Measurements from ENCODE around the gene RGS10. TPM values are rescaled to one million over a fixed set of nuclear protein-coding genes. Genes with fewer than 3 reads are reported as not detected.
"Not testable (repeated sequence)": the region's sequence is repeated elsewhere in the genome, so short reads cannot be mapped to it uniquely, and the experiment has no call there.

RGS10 gene
- total RNA-seq, 1 experiment from 2014 or later, result 27.7 TPM

- no peak overlapping the region for H3K4me3 ChIP-seq
- H3K4me1 ChIP-seq (replicated peaks), result peaks cover 23% of the 10 kb centered on the region
- no peaks in the 10 kb centered on the region for H3K36me3 ChIP-seq
- DNase-seq (ENCODE audit: low read depth in 1 of 2, low spot score in 2 of 2), result no peak
- H3K9me3 ChIP-seq (replicated peaks), result no peaks in the 10 kb centered on the region
- H3K27me3 ChIP-seq (replicated peaks), result peaks cover 25% of the 10 kb centered on the region
- H3K27ac ChIP-seq, result no peak overlapping the region
Observed at GRCh38 chr10:119470920-119471702, 71.4 kb downstream of the RGS10 start.

- Histone ChIP-seq H3K27me3 (replicated peaks) (peaks cover 20% of the 10 kb centered on the region), H3K4me3 (no peak overlapping the region), H3K4me1 (replicated peaks) (peaks cover 32% of the 10 kb centered on the region), H3K27ac (no peak overlapping the region), H3K36me3 (no peaks in the 10 kb centered on the region), H3K9me3 (replicated peaks) (no peaks in the 10 kb centered on the region)
- DNase-seq (ENCODE audit: low read depth in 1 of 2, low spot score in 2 of 2), result no peak
Observed at GRCh38 chr10:119469846-119470245, 72.7 kb downstream of the RGS10 start.

- Histone ChIP-seq H3K4me3 (no peak overlapping the region), H3K27ac (no peak overlapping the region), H3K36me3 (no peaks in the 10 kb centered on the region), H3K4me1 (replicated peaks) (peaks cover 32% of the 10 kb centered on the region), H3K27me3 (replicated peaks) (peaks cover 20% of the 10 kb centered on the region), H3K9me3 (replicated peaks) (no peaks in the 10 kb centered on the region)
- DNase-seq (ENCODE audit: low read depth in 1 of 2, low spot score in 2 of 2), result peak; percentile 13 to 62
Observed at GRCh38 chr10:119469325-119469707, 73.2 kb downstream of the RGS10 start.

GRCh38 chr10:119468542-119469324, 73.8 kb downstream of the RGS10 start:
- H3K36me3 ChIP-seq, result no peaks in the 10 kb centered on the region
- H3K27ac ChIP-seq, result no peak overlapping the region
- peaks cover 20% of the 10 kb centered on the region for H3K27me3 ChIP-seq (replicated peaks)
- no peaks in the 10 kb centered on the region for H3K9me3 ChIP-seq (replicated peaks)
- H3K4me1 ChIP-seq (replicated peaks), result peaks cover 32% of the 10 kb centered on the region
- no peak overlapping the region for H3K4me3 ChIP-seq
- no peak for DNase-seq (ENCODE audit: low read depth in 1 of 2, low spot score in 2 of 2)

GRCh38 chr10:119466655-119467054, 75.9 kb downstream of the RGS10 start:
- Histone ChIP-seq H3K4me3 (no peak overlapping the region), H3K4me1 (replicated peaks) (peaks cover 32% of the 10 kb centered on the region), H3K36me3 (no peaks in the 10 kb centered on the region), H3K9me3 (replicated peaks) (no peaks in the 10 kb centered on the region), H3K27me3 (replicated peaks) (peaks cover 17% of the 10 kb centered on the region), H3K27ac (peak overlapping the region; percentile 42)
- peak; percentile 66 to 90 for DNase-seq (ENCODE audit: low read depth in 1 of 2, low spot score in 2 of 2)

- Histone ChIP-seq H3K27me3 (replicated peaks) (peaks cover 13% of the 10 kb centered on the region), H3K9me3 (replicated peaks) (no peaks in the 10 kb centered on the region), H3K27ac (peak overlapping the region; percentile 42), H3K36me3 (no peaks in the 10 kb centered on the region), H3K4me3 (no peak overlapping the region), H3K4me1 (replicated peaks) (peaks cover 32% of the 10 kb centered on the region)
- no peak for DNase-seq (ENCODE audit: low read depth in 1 of 2, low spot score in 2 of 2)
Observed at GRCh38 chr10:119466076-119466475, 76.4 kb downstream of the RGS10 start.

- Histone ChIP-seq H3K27ac (no peak overlapping the region), H3K9me3 (replicated peaks) (no peaks in the 10 kb centered on the region), H3K4me1 (replicated peaks) (peaks cover 31% of the 10 kb centered on the region)
Observed at GRCh38 chr10:119465085-119465484, 77.4 kb downstream of the RGS10 start.

GRCh38 chr10:119463195-119463594, 79.3 kb downstream of the RGS10 start:
- peaks cover 21% of the 10 kb centered on the region for H3K4me1 ChIP-seq (replicated peaks)
- H3K27ac ChIP-seq; H3K4me3 ChIP-seq; H3K36me3 ChIP-seq; DNase-seq (ENCODE audit: low read depth in 1 of 2, low spot score in 2 of 2); H3K9me3 ChIP-seq (replicated peaks); H3K27me3 ChIP-seq (replicated peaks): not testable (repeated sequence)

More at GRCh38 chr10:119465085-119465484, 77.4 kb downstream of the RGS10 start:
- no peak for DNase-seq (ENCODE audit: low read depth in 1 of 2, low spot score in 2 of 2)
- Histone ChIP-seq H3K36me3 (no peaks in the 10 kb centered on the region), H3K27me3 (replicated peaks) (peaks cover 3% of the 10 kb centered on the region), H3K4me3 (no peak overlapping the region)

- H3K36me3 ChIP-seq, result no peaks in the 10 kb centered on the region
- H3K9me3 ChIP-seq (replicated peaks), result no peaks in the 10 kb centered on the region
- H3K27ac ChIP-seq, result no peak overlapping the region
- peaks cover 21% of the 10 kb centered on the region for H3K4me1 ChIP-seq (replicated peaks)
- no peak for DNase-seq (ENCODE audit: low read depth in 1 of 2, low spot score in 2 of 2)
- H3K4me3 ChIP-seq, result no peak overlapping the region
- no peaks in the 10 kb centered on the region for H3K27me3 ChIP-seq (replicated peaks)
Observed at GRCh38 chr10:119462773-119463172, 79.7 kb downstream of the RGS10 start.

- H3K4me1 ChIP-seq (replicated peaks), result peaks cover 17% of the 10 kb centered on the region
- H3K4me3 ChIP-seq, result no peak overlapping the region
- H3K27me3 ChIP-seq (replicated peaks), result no peaks in the 10 kb centered on the region
- DNase-seq (ENCODE audit: low read depth in 1 of 2, low spot score in 2 of 2), result no peak
- no peak overlapping the region for H3K27ac ChIP-seq
- no peaks in the 10 kb centered on the region for H3K9me3 ChIP-seq (replicated peaks)
- H3K36me3 ChIP-seq, result no peaks in the 10 kb centered on the region
Observed at GRCh38 chr10:119461923-119462322, 80.6 kb downstream of the RGS10 start.

GRCh38 chr10:119461380-119461779, 81.1 kb downstream of the RGS10 start:
- Histone ChIP-seq H3K27ac (no peak overlapping the region), H3K9me3 (replicated peaks) (no peaks in the 10 kb centered on the region), H3K4me3 (no peak overlapping the region), H3K4me1 (replicated peaks) (peaks cover 11% of the 10 kb centered on the region), H3K36me3 (no peaks in the 10 kb centered on the region), H3K27me3 (replicated peaks) (no peaks in the 10 kb centered on the region)
- DNase-seq (ENCODE audit: low read depth in 1 of 2, low spot score in 2 of 2), result no peak

GRCh38 chr10:119460369-119461195, 81.9 kb downstream of the RGS10 start:
- no peak for DNase-seq (ENCODE audit: low read depth in 1 of 2, low spot score in 2 of 2)
- Histone ChIP-seq H3K4me3 (no peak overlapping the region), H3K36me3 (no peaks in the 10 kb centered on the region), H3K27ac (no peak overlapping the region), H3K27me3 (replicated peaks) (no peaks in the 10 kb centered on the region), H3K4me1 (replicated peaks) (peaks cover 3% of the 10 kb centered on the region), H3K9me3 (replicated peaks) (no peaks in the 10 kb centered on the region)

- no peak overlapping the region for H3K4me3 ChIP-seq
Observed at GRCh38 chr10:119459681-119460340, 82.7 kb downstream of the RGS10 start.

More at GRCh38 chr10:119459681-119460340, 82.7 kb downstream of the RGS10 start:
- H3K9me3 ChIP-seq (replicated peaks), result no peaks in the 10 kb centered on the region
- H3K36me3 ChIP-seq, result no peaks in the 10 kb centered on the region
- no peak overlapping the region for H3K27ac ChIP-seq
- no peak for DNase-seq (ENCODE audit: low read depth in 1 of 2, low spot score in 2 of 2)
- H3K27me3 ChIP-seq (replicated peaks), result no peaks in the 10 kb centered on the region
- no peaks in the 10 kb centered on the region for H3K4me1 ChIP-seq (replicated peaks)
